Activated CD4-positive, alpha-beta T cell treated with anti-CD3 and anti-CD28 coated beads, Interleukin-10, Interleukin-2, amounts not matched to agents 100 ng/mL and 50 ng/mL, durations not matched to agents 16 hours and 8 hours (primary cell): ENCODE data around the gene DCST2.

Experiments
- DNase-seq: peaks from one replicate; pipeline ENCODE4 v3.0.0-alpha.2; 2020

DCST2 gene

DNA sequence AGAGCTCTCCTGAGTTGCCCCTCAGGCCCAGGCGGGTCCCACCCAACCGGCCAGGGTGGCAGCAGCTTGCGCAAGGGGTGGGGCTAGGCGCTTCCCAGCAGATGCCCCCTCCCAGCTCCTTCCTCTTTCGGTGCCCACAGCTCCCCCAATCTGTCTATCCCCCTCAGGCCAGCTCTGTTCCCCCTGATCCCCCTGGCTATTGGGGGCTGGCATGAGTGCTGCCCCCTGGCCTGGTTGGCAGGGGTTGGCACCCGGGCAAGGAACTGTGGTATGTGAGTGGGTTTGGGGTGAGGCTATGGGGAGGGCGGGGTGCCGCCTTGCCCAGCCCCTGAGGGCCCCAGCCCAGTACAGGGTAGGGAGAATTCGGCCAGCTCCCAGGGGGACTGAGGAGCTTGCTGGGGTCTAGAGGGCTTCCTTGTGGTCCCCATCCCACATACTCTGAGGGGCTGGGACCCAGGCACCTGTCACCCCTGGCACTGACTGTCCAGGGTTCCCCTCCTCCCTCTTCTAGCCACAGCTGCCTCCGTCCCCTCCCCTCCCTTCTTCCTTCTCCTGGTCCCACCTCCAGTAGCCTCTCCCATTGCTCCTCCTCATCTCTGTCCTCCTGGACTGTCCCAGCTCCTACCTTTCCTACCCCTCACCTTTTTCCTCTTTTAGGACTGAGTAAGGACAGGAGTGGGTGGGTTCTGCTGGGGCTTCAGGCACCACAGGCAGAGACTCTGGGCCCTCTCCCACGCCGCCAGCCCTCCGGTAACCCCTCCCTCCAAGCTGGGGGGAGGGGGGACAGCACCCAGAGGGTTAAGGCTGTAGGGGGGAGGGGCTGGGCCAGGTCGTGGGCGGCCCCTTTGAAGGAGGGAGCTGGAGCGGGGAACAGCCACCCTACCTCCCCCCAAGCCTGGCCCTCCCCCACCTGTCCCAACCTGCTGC, 25.3 kb downstream of the DCST2 start:
- peak; percentile 90 for DNase-seq

- DNase-seq = no peak
These were observed 26.2 kb downstream of the DCST2 start for GRCh38 chr1:155007251-155007828.

DNA sequence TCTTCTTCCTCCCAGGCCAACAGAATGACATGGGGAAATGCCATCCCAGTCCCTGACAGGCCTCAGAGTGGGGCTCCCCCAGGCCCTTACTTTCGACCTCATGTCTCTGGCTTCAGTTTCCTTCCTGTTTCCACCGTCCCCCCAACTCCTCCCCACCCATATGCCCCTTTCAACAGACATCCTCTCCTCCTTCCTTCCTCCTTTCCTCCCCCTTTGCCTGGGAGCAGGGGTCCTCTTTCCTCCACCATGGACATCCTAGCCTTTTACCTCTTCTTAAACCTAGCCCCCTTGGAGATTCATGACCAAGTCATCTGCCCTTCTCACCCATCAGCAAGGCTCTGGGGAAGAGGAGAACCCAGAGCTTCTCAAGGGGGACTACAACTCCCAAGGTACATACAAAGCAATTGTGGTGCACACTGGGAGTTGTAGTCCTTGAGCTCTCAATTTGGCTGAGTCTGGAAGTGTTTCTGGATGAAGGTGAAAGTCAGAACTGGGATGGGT, 26.9 kb downstream of the DCST2 start:
- DNase-seq = peak; percentile 81

GRCh38 chr1:155005076-155006011, 28.2 kb downstream of the DCST2 start:
- no peak for DNase-seq

DNA sequence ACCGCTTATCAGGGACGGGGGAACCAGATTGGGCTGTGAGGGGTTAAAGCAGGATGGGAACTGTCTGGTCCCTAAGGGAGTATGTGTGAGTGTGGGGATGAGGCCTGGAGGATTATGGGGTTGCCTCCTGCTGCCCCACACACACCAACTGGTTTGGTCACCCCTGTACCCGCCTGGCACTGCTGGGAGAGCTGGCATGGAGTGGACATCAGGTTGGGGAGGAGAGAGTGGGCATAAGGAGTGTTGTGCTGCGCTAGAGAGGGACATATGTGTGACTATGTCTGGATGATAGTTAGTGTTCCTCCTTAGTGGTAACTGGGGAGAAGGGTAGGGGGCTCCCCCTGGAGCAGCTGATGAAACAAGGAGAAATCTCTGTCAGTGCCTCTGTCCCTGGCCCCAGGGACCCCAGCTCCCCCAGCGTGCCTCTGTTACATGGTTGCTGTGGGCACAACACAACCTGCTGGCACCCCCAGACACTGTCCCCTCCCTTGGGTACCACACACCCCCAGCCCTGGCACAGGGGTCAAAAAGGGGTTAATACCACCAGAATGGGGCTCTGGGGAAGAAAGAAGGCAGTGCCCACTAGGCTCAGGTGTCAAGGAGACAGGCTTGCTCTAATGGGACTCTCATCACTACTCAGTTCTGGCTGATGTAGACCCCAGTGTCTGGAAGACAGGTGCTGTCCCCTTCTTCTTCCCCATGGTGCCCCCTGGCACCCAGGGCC, 29.1 kb downstream of the DCST2 start:
- no peak for DNase-seq

DNA sequence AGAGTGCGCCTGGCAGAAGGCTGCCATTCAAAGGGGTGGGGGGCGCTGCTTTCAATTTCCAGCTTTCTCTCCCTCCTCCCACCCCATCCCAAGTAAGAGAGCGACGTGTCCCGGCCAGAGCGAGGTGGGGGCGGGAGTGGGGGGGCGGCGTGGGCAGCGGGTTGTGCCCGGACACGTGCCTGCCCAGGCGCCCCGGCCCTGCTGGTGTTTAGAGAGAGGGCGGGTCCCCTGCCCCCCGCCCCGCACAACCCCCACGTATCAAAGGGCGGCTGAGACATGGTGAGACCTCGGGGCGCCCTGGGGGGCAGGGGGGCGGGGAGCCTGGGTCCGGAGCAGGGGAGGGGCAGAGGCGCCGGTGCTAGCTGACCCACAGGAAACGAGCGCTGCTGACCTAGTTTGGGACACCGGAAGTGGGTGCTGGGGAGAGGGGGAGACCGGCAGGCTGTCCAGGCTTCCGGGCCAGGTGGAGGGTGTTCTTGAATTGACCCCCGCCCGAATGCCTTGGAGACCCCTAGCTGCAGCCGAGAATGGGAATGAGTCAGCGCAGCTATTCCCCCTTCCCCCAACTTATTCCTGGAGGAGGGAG, 29.7 kb downstream of the DCST2 start:
- no peak for DNase-seq

- DNase-seq = no peak
These were observed 30.3 kb downstream of the DCST2 start for GRCh38 chr1:155003227-155003765.

DNA sequence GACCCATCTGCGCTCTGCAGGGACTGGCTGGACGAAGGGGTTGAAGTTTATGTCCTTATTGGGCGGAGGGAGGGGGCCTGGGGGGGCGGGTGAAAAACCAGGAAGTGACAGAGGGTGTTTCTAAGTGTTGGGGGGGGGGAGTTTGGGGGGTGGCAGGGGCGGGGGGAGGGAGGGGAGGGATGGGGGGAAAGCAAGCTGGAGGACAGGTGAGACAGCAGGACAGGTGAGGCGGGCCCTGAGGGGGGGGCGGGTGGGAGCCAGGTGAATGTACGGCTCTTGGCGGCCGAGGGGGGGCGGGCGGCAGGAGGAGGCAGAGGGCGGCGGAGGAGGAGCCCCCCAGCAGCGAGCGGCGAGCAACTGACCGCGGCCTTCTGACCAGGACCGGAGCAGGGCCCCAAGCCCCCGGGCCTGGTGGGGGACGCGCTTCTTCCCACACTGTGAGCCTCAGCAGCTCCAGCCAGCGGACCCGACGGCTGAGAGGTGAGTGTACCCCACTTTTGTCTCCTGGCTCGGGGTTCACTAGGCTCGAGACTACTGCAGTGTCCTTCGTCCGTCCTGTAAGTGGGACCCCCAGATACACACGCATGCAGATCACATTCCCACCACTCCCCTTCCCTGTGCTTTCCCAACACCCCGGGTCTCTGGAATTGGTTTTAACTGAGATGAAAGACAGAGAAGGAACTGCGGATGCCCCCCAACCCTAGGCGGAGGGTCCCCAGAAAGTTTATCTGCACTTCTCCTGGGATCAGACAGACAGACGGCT, 30.9 kb downstream of the DCST2 start, which contains the start of gene ZBTB7B:
Gene ZBTB7B, plus strand, starts transcription at position 339 of the 763 bp plus-strand sequence. CDS start 11,859 bp downstream, outside the sequence.
- no peak for DNase-seq

DNA sequence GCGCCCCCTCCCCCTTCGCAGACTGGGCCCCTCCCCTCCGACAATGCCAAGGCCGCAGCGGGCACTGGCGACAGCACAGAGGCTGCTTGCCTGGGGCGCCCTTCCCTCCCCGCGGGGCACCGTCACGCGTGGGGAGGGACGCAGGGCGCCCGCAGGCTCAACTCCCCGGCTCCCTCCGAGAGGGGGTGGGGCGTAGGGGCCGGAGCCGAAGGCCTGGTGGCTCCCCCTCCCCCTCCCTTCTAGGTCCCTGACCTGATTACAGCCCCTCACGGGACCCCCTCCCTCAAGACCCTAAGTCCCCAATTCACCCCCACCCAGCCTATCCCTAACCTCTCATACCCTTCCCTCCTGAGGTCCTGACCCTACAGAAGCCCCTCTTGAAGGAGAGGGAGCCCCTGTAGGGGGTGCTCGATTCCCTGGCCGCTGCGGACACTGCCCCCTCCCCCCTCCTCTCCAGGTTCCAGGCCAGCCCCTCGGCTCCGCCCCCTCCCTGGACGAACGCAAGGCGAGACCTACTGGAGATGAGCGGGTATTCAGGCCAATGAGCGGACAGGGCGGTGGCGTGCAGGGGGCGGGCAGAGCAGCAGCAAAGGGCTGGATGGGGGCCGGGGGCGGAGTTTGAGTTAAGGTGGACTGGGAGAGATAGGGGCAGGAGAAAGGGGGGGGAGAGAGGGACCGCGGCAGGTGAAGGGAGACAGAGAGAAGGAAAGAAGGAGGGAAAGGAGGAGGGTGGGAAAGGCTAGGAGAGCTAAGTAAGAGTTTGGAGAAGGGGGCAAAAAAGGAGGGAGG, 31.7 kb downstream of the DCST2 start:
- DNase-seq = peak; percentile 100

- DNase-seq = no peak
These were observed 32.2 kb downstream of the DCST2 start for GRCh38 chr1:155001425-155001674.

- DNase-seq = peak; percentile 91
These were observed 32.7 kb downstream of the DCST2 start for GRCh38 chr1:155000726-155001424.

GRCh38 chr1:155000411-155000725, 33.2 kb downstream of the DCST2 start:
- DNase-seq = no peak

DNA sequence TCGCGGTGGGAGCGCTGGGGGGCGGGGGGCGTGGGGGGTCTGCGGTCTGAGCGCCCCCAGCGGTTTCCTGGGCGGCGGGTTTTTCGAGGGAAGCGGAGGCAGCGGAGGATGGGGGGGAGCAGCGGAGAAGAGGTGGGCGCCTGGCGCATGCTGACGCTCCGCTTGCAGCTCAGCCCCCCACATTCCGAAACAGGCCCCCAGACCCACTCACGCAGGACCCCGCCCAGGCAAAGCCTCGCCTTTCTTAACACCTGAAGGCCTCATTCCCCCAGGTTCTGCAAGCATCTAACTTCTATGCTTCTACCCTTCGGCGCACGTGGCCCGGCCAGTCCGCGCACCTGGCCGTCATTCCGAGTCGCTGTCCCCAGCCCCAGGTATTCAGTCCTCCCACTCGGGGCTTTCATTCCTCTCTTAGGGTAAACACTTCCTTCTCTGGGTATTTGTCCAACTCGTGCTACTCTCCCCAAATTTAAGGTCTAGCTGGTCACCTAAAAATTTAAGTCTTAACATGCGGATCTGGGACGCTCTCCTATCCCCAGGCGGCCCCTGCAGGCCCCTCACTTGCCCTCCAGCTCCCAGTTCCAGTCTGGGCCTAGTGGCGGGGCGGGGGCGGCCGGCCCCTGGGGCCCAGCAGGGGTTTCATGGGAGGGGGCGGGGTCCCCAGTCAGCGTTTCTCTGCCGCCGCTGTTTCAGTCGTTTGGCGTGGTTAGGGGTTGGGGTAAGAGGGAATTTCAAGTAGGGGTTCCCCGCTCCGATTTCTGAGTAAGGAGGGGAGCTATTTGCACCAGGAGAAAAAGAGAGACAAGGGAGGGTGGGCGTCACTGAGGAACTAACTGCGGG, 33.8 kb downstream of the DCST2 start:
- DNase-seq = peak; percentile 65

DNA sequence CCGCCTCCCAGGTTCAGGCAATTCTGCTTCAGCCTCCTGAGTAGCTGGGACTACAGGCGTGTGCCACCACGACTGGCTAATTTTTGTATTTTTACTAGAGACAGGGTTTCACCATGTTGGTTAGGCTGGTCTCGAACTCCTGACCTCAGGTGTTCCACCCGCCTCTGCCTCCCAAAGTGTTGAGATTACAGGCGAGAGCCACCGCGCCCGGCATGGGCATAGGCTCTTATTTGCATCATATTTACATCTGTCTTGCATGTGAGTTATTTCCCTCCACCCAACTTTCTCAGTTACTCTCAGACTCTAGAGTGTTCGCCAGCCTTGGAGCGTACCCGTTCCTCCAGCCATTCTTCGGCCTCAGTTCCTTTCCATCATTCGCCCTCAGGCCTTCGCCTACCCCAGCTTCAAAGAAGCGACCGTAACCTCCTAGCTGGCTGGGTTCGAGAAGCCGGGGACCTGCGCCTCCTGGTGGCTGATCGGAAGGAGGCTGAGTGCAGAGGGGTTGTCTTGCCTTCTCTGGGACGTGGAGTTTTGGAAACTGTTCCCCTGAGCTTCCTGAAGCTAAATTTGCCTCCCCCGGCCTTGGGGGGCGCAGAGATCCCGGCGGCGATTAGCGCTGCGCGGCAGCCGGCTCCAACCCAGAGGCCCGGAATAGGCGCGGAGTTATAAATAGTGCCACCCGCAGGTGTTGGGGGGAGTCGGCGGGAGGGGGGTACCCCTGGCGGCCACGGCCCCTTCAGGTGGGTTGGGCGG, 34.6 kb downstream of the DCST2 start:
- peak; percentile 90 for DNase-seq

- DNase-seq = no peak
These were observed 35.3 kb downstream of the DCST2 start for GRCh38 chr1:154998201-154998780.

DNA sequence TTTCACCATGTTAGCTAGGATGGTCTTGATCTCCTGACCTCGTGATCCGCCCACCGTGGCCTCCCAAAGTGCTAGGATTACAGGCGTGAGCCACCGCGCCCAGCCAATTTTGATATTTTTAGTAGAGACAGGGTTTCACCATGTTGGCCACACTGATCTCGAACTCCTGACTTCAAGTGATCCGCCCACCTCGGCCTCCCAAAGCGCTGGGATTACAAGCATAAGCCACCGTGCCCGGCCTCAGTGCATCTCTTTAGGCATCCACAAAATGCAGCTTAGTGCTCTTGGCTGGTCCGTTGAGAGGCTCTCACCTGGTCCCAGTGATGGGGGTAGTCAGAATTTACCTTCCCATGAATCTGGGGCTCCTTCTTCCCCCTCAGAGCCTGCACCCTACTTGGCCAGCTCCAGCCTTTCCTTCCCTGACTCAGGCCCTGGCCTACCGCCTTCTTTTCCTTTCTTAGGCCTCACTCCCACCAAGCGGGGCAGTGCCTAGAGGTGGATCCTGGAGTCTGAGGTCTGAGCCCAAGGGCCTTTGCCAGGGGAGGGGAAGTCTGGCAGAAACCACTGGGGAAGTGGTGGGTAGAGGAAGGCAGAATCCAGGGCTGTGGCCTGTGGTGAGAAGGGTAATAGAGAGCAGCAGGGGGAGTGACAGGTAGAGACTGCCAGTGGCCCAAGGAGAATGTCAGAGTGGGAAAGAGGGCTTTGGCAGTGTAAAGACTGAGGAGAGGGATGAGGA, 36.4 kb downstream of the DCST2 start:
- DNase-seq = no peak
